ENCODE measurements around the gene KCNH4.
"Not testable (repeated sequence)": the region's sequence is repeated elsewhere in the genome, so short reads cannot be mapped to it uniquely, and the experiment has no call there.

KCNH4 gene

GRCh38 chr17:42224651-42225050 lies 43.7 kb upstream of the KCNH4 start:
- no peak for TF ChIP-seq CTCF (IDR thresholded peaks at IDR 0.05)
- H2AFZ ChIP-seq = no peak overlapping the region
- no peaks in the 10 kb centered on the region for H3K9me3 ChIP-seq (ENCODE audit: control insufficient read depth, low read length)

GRCh38 chr17:42221886-42222745 lies 41.2 kb upstream of the KCNH4 start:
- Histone ChIP-seq H3K4me1 (no peaks in the 10 kb centered on the region), H3K36me3 (ENCODE audit: control insufficient read depth, insufficient read depth, low read length) (no peaks in the 10 kb centered on the region)
- peak; percentile 31 for TF ChIP-seq CTCF (IDR thresholded peaks at IDR 0.05)

More at GRCh38 chr17:42224651-42225050, 43.7 kb upstream of the KCNH4 start:
- peaks cover 2% of the 10 kb centered on the region for H3K79me2 ChIP-seq
- H3K4me1 ChIP-seq = no peaks in the 10 kb centered on the region
- no peak overlapping the region for H3K4me2 ChIP-seq (ENCODE audit: low read length)
- no peak overlapping the region for H3K27ac ChIP-seq
- no peaks in the 10 kb centered on the region for H3K36me3 ChIP-seq (ENCODE audit: control insufficient read depth, insufficient read depth, low read length)
- no peak overlapping the region for H3K9ac ChIP-seq
- no peaks in the 10 kb centered on the region for H3K27me3 ChIP-seq (ENCODE audit: control insufficient read depth, insufficient read depth, low read length)
- H3K4me3 ChIP-seq (ENCODE audit: low read depth, low read length) = no peak overlapping the region

GRCh38 chr17:42219280-42219679 lies 38.3 kb upstream of the KCNH4 start:
- H3K27ac ChIP-seq; H3K4me2 ChIP-seq (ENCODE audit: low read length); H3K27me3 ChIP-seq (ENCODE audit: control insufficient read depth, insufficient read depth, low read length); H3K79me2 ChIP-seq; H3K36me3 ChIP-seq (ENCODE audit: control insufficient read depth, insufficient read depth, low read length); H3K4me1 ChIP-seq; H3K4me3 ChIP-seq (ENCODE audit: low read depth, low read length); H3K9me3 ChIP-seq (ENCODE audit: control insufficient read depth, low read length); H3K9ac ChIP-seq; H2AFZ ChIP-seq: not testable (repeated sequence)

More at GRCh38 chr17:42221886-42222745, 41.2 kb upstream of the KCNH4 start:
- no peak overlapping the region for H2AFZ ChIP-seq
- H3K9me3 ChIP-seq (ENCODE audit: control insufficient read depth, low read length) = no peaks in the 10 kb centered on the region
- H3K79me2 ChIP-seq = peaks cover 2% of the 10 kb centered on the region
- no peak overlapping the region for H3K9ac ChIP-seq
- H3K4me3 ChIP-seq (ENCODE audit: low read depth, low read length) = no peak overlapping the region
- H3K27me3 ChIP-seq (ENCODE audit: control insufficient read depth, insufficient read depth, low read length) = no peaks in the 10 kb centered on the region
- no peak overlapping the region for H3K27ac ChIP-seq
- no peak overlapping the region for H3K4me2 ChIP-seq (ENCODE audit: low read length)

- no peak overlapping the region for H3K4me3 ChIP-seq (ENCODE audit: low read depth, low read length)
- no peaks in the 10 kb centered on the region for H3K36me3 ChIP-seq (ENCODE audit: control insufficient read depth, insufficient read depth, low read length)
- H3K27me3 ChIP-seq (ENCODE audit: control insufficient read depth, insufficient read depth, low read length) = no peaks in the 10 kb centered on the region
- H3K4me2 ChIP-seq (ENCODE audit: low read length) = no peak overlapping the region
- H3K9ac ChIP-seq = no peak overlapping the region
- TF ChIP-seq CTCF (IDR thresholded peaks at IDR 0.05) = no peak
- H2AFZ ChIP-seq = no peak overlapping the region
- no peak overlapping the region for H3K27ac ChIP-seq
- H3K4me1 ChIP-seq = peaks cover 5% of the 10 kb centered on the region
- H3K79me2 ChIP-seq = no peaks in the 10 kb centered on the region
- H3K9me3 ChIP-seq (ENCODE audit: control insufficient read depth, low read length) = no peaks in the 10 kb centered on the region
Observed at GRCh38 chr17:42214156-42214555, 33.2 kb upstream of the KCNH4 start.

DNA sequence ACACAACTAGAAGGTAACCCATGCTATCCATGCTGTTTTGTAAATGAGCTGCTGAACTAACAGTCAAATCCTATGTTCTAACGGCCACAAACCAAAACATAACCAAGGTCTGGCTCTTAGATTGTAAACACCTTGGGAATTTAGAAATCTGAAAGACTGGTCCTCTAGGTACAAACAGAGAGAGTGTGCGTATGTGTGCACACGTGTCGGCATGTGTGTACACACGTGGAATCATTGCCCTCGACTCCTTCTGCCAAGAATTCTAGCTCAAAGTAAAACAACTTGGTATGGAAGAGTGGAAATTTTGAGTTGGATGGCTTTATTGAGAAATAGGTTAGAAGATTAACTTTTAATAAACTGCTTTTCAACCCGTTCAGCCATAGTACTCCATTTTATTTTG lies 31.4 kb upstream of the KCNH4 start:
- H3K27ac ChIP-seq = no peak overlapping the region
- no peaks in the 10 kb centered on the region for H3K79me2 ChIP-seq
- no peak overlapping the region for H2AFZ ChIP-seq
- no peak for TF ChIP-seq CTCF (IDR thresholded peaks at IDR 0.05)
- H3K4me2 ChIP-seq (ENCODE audit: low read length) = no peak overlapping the region
- no peaks in the 10 kb centered on the region for H3K27me3 ChIP-seq (ENCODE audit: control insufficient read depth, insufficient read depth, low read length)
- H3K9ac ChIP-seq = no peak overlapping the region
- H3K9me3 ChIP-seq (ENCODE audit: control insufficient read depth, low read length) = no peaks in the 10 kb centered on the region
- no peaks in the 10 kb centered on the region for H3K36me3 ChIP-seq (ENCODE audit: control insufficient read depth, insufficient read depth, low read length)
- peaks cover 5% of the 10 kb centered on the region for H3K4me1 ChIP-seq
- H3K4me3 ChIP-seq (ENCODE audit: low read depth, low read length) = no peak overlapping the region

- not testable (repeated sequence) for H3K4me3 ChIP-seq (ENCODE audit: low read depth, low read length); H2AFZ ChIP-seq; H3K27ac ChIP-seq; H3K36me3 ChIP-seq (ENCODE audit: control insufficient read depth, insufficient read depth, low read length); H3K79me2 ChIP-seq; H3K9me3 ChIP-seq (ENCODE audit: control insufficient read depth, low read length); H3K4me1 ChIP-seq; H3K9ac ChIP-seq; H3K4me2 ChIP-seq (ENCODE audit: low read length); H3K27me3 ChIP-seq (ENCODE audit: control insufficient read depth, insufficient read depth, low read length)
Observed at GRCh38 chr17:42211921-42212341, 31.0 kb upstream of the KCNH4 start.
